Measurements from ENCODE around the gene ANKRD1. TPM values are rescaled to one million over a fixed set of nuclear protein-coding genes. Genes with fewer than 3 reads are reported as not detected.

Gene ANKRD1
- total and polyA plus RNA-seq, 2 donors (not counting 3 experiments of a cell fraction or from before 2014, with no cell fraction given): 593 to 664 TPM

DNA sequence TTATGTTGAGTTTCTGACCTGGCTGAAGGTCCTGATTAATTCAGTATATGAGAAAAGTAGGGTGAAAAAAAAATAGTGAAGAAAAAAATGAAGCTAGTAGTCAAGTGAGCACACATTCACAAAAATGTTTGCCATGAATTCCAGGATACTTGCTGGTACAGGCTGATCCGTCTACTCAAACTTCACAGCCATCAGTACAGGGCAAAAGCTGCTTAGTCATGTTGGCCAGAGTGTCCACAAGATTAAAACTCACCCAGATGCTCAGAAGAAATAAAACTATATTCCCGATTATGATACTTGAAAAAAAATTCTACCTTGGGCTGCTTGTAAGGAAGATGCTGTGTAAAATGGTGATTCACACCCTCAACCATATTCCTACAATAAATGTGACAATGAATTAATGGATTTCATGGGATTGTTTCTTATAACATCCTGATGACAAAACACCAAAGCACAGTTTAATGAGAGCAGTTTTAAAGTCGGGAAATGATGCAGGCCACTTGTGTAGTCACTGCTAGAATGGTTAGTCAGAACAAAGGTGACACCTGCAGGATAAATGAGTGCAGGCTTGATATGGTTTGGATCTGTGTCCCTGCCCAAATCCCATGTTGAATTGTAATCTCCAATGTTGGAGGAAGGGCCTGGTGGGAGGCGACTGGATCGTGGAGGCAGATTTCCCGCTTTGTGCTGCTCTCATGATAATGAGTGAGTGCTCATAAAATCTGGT, 49.2 kb upstream of the ANKRD1 start:
- no peak overlapping the region for H3K9ac ChIP-seq (replicated peaks; ENCODE audit: extremely low read depth, insufficient read depth, low read length)
- dilution Hi-C loops (cut with MboI; ENCODE audit: extremely low pct_ligation_motif_present, low sequenced_read_pairs): no loop called here
- peaks cover 8% of the 10 kb centered on the region for H3K4me1 ChIP-seq (ENCODE audit: control insufficient read depth, extremely low read depth, insufficient read depth, low read length)
- H2AFZ ChIP-seq (ENCODE audit: low read depth, low read length): no peak overlapping the region
- POLR2A ChIA-PET: no interaction called here
- CTCF ChIA-PET: interaction anchor here (0.6 to 3.4 kb wide), 11 partner anchors 9 to 280 kb away, joined by 3 to 44 read pairs (median 5); partner anchors contain the start of gene ANKRD1
- DNase-seq (ENCODE audit: low read depth, low spot score): no peak
- intact Hi-C loops (cut with micrococcal nuclease): loop anchor here (1.0 to 2.0 kb wide), 4 partner anchors 39 to 90 kb away; partner anchors contain the start of gene ANKRD1
- H3K9me1 ChIP-seq (replicated peaks; ENCODE audit: control insufficient read depth, extremely low read depth, insufficient read depth, low read length): no peaks in the 10 kb centered on the region
- H3K27ac ChIP-seq (ENCODE audit: insufficient read depth, low read depth, low read length): peak overlapping the region; percentile 28
- H4K20me1 ChIP-seq (replicated peaks; ENCODE audit: control insufficient read depth, extremely low read depth, insufficient read depth, low read length): no peaks in the 10 kb centered on the region
- H3K9me3 ChIP-seq (replicated peaks; ENCODE audit: control insufficient read depth, insufficient read depth, low read length): no peaks in the 10 kb centered on the region
- H3K27me3 ChIP-seq (ENCODE audit: control insufficient read depth in 2 of 2, insufficient read depth in 2 of 2, low read length in 2 of 2): no peaks in the 10 kb centered on the region
- H3K4me2 ChIP-seq (ENCODE audit: insufficient read depth, low read length): no peak overlapping the region
- FAIRE-seq: peak; percentile 31
- BruUV-seq (replicated peaks): TSS peak; percentile 73
- TF ChIP-seq JUN (IDR thresholded peaks at IDR 0.05; ENCODE audit: borderline replicate concordance, insufficient read depth, insufficient read length, low read depth) (no peak), POLR2A (IDR thresholded peaks at IDR 0.05; ENCODE audit: low read depth, low read length) (no peak), EZH2 (IDR thresholded peaks at IDR 0.05; ENCODE audit: borderline replicate concordance, low read depth, low read length, severe bottlenecking) (no peak), GATA2 (IDR thresholded peaks at IDR 0.05; ENCODE audit: insufficient read depth, insufficient read length, low read depth, low read length) (no peak), MYC (IDR thresholded peaks at IDR 0.05; ENCODE audit: low read depth, low read length) (no peak), POLR2AphosphoS5 (IDR thresholded peaks at IDR 0.05; ENCODE audit: insufficient read depth, low read depth, low read length) (no peak), FOS (IDR thresholded peaks at IDR 0.05; ENCODE audit: borderline replicate concordance, insufficient read depth, low read length) (no peak)
- TF ChIP-seq, protein P1, sequence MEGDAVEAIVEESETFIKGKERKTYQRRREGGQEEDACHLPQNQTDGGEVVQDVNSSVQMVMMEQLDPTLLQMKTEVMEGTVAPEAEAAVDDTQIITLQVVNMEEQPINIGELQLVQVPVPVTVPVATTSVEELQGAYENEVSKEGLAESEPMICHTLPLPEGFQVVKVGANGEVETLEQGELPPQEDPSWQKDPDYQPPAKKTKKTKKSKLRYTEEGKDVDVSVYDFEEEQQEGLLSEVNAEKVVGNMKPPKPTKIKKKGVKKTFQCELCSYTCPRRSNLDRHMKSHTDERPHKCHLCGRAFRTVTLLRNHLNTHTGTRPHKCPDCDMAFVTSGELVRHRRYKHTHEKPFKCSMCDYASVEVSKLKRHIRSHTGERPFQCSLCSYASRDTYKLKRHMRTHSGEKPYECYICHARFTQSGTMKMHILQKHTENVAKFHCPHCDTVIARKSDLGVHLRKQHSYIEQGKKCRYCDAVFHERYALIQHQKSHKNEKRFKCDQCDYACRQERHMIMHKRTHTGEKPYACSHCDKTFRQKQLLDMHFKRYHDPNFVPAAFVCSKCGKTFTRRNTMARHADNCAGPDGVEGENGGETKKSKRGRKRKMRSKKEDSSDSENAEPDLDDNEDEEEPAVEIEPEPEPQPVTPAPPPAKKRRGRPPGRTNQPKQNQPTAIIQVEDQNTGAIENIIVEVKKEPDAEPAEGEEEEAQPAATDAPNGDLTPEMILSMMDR (IDR thresholded peaks at IDR 0.05; ENCODE audit: extremely low read depth in 1 of 2, insufficient read depth in 1 of 2, low read depth in 1 of 2, low read length in 2 of 2): no peak
- TF ChIP-seq, protein P2, sequence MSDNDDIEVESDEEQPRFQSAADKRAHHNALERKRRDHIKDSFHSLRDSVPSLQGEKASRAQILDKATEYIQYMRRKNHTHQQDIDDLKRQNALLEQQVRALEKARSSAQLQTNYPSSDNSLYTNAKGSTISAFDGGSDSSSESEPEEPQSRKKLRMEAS (IDR thresholded peaks at IDR 0.05; ENCODE audit: insufficient read depth, insufficient read length): no peak
- no peaks in the 10 kb centered on the region for H3K79me2 ChIP-seq (ENCODE audit: control insufficient read depth, insufficient read depth, low read length)
- no peaks in the 10 kb centered on the region for H3K36me3 ChIP-seq (ENCODE audit: control insufficient read depth in 2 of 2, extremely low read depth in 1 of 2, insufficient read depth in 2 of 2, low read length in 2 of 2)
- no peak overlapping the region for H3K4me3 ChIP-seq (replicated peaks in 1 of 3; ENCODE audit: insufficient read depth in 1 of 3, low read depth in 1 of 3, low read length in 3 of 3)
